Measurements from ENCODE around the gene DNM2. TPM values are rescaled to one million over a fixed set of nuclear protein-coding genes. Genes with fewer than 3 reads are reported as not detected.
"Not testable (repeated sequence)": the region's sequence is repeated elsewhere in the genome, so short reads cannot be mapped to it uniquely, and the experiment has no call there.

The DNM2 gene
- total RNA-seq, 1 donor from 2014 or later: 102 TPM

- no peak overlapping the region for H3K4me3 ChIP-seq (ENCODE audit: low read depth, low read length)
- no peaks in the 10 kb centered on the region for H3K27me3 ChIP-seq (ENCODE audit: control insufficient read depth, insufficient read depth, low read length)
- no peak for DNase-seq (ENCODE audit: low read depth)
- H3K36me3 ChIP-seq (ENCODE audit: control insufficient read depth, insufficient read depth, low read length): no peaks in the 10 kb centered on the region
- TF ChIP-seq CTCF (IDR thresholded peaks at IDR 0.05; ENCODE audit: insufficient read depth, low read length, poor library complexity, severe bottlenecking): no peak
These were observed 26.4 kb downstream of the DNM2 start for GRCh38 chr19:10744253-10744798.

- H3K4me3 ChIP-seq (ENCODE audit: low read depth, low read length): no peak overlapping the region
- peaks cover 2% of the 10 kb centered on the region for H3K36me3 ChIP-seq (ENCODE audit: control insufficient read depth, insufficient read depth, low read length)
- no peak for TF ChIP-seq CTCF (IDR thresholded peaks at IDR 0.05; ENCODE audit: insufficient read depth, low read length, poor library complexity, severe bottlenecking)
- H3K27me3 ChIP-seq (ENCODE audit: control insufficient read depth, insufficient read depth, low read length): no peaks in the 10 kb centered on the region
- no peak for DNase-seq (ENCODE audit: low read depth)
These were observed 27.0 kb downstream of the DNM2 start for GRCh38 chr19:10744801-10745293.

GRCh38 chr19:10746437-10746836 is 28.6 kb downstream of the DNM2 start:
- DNase-seq (ENCODE audit: low read depth); H3K36me3 ChIP-seq (ENCODE audit: control insufficient read depth, insufficient read depth, low read length); H3K27me3 ChIP-seq (ENCODE audit: control insufficient read depth, insufficient read depth, low read length); H3K4me3 ChIP-seq (ENCODE audit: low read depth, low read length): not testable (repeated sequence)

GRCh38 chr19:10747271-10747670 is 29.4 kb downstream of the DNM2 start:
- TF ChIP-seq CTCF (IDR thresholded peaks at IDR 0.05; ENCODE audit: insufficient read depth, low read length, poor library complexity, severe bottlenecking): no peak
- no peak overlapping the region for H3K4me3 ChIP-seq (ENCODE audit: low read depth, low read length)
- DNase-seq (ENCODE audit: low read depth): no peak
- H3K36me3 ChIP-seq (ENCODE audit: control insufficient read depth, insufficient read depth, low read length): peaks cover 2% of the 10 kb centered on the region
- no peaks in the 10 kb centered on the region for H3K27me3 ChIP-seq (ENCODE audit: control insufficient read depth, insufficient read depth, low read length)

GRCh38 chr19:10747674-10748073 is 29.8 kb downstream of the DNM2 start:
- Histone ChIP-seq H3K27me3 (ENCODE audit: control insufficient read depth, insufficient read depth, low read length) (no peaks in the 10 kb centered on the region), H3K36me3 (ENCODE audit: control insufficient read depth, insufficient read depth, low read length) (peaks cover 2% of the 10 kb centered on the region), H3K4me3 (ENCODE audit: low read depth, low read length) (no peak overlapping the region)
- no peak for TF ChIP-seq CTCF (IDR thresholded peaks at IDR 0.05; ENCODE audit: insufficient read depth, low read length, poor library complexity, severe bottlenecking)
- DNase-seq (ENCODE audit: low read depth): no peak

- Histone ChIP-seq H3K4me3 (ENCODE audit: low read depth, low read length) (no peak overlapping the region), H3K27me3 (ENCODE audit: control insufficient read depth, insufficient read depth, low read length) (no peaks in the 10 kb centered on the region), H3K36me3 (ENCODE audit: control insufficient read depth, insufficient read depth, low read length) (peaks cover 2% of the 10 kb centered on the region)
- no peak for DNase-seq (ENCODE audit: low read depth)
- TF ChIP-seq CTCF (IDR thresholded peaks at IDR 0.05; ENCODE audit: insufficient read depth, low read length, poor library complexity, severe bottlenecking): no peak
These were observed 30.5 kb downstream of the DNM2 start for GRCh38 chr19:10748195-10748926.

Data from kidney epithelial cell (primary cell).